HG03575 (cell line): Measurements from ENCODE around the gene PDIA6.
"Not testable (repeated sequence)": the region's sequence is repeated elsewhere in the genome, so short reads cannot be mapped to it uniquely, and the experiment has no call there.

Experiments
- ATAC-seq: cut with Tn5 transposase; IDR thresholded peaks from one replicate; pipeline ENCODE4 v1.9.1; 2021; ENCODE audit not compliant: unreplicated experiment, insufficient number of reproducible peaks, low FRiP score; ENCODE audit errors: extremely low read depth

PDIA6 gene

GRCh38 chr2:10787176-10787968 lies 25.2 kb downstream of the PDIA6 start:
- no peak for ATAC-seq

GRCh38 chr2:10786240-10786982 lies 26.2 kb downstream of the PDIA6 start:
- ATAC-seq = no peak

DNA sequence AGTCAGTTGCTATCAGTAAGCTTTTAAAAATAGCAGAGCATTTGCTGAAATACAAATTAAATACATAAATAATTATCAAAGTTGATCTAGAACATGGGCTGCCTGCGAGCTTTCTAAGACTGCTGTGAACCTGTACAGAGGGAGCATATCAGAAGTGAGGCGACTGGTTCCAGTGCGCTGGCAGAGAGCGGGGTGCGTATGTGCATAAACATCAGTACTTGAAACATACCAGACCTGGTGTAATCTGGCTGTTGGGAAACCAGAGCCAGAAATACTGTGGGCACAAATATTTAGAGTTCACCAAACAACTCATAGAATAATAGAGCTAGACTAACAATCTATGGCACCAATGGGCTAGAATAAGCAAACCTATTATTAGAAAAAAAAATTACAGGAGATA lies 27.3 kb downstream of the PDIA6 start:
- no peak for ATAC-seq

GRCh38 chr2:10784719-10785118 lies 27.9 kb downstream of the PDIA6 start:
- ATAC-seq = no peak

- no peak for ATAC-seq
These were observed 29.2 kb downstream of the PDIA6 start for GRCh38 chr2:10783421-10783820.

DNA sequence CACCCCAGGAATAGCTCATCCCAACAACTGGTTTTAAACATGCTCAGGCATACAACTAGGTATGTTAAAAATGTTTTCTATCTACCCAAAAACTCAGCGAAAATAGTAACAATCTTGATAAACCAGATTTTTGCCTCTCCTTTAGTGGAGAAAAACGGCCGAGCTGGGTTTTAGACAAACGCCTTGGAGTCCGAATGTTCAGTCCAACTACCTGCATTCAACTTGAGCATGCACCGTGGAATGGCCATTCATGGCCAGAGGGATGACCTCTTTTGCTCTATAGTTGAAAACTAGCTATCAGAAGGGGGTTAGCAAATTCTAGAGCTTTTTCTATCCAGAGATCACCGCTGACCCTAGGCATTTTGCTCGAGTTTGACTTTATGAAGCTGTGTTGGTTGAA lies 30.8 kb downstream of the PDIA6 start:
- ATAC-seq = no peak

DNA sequence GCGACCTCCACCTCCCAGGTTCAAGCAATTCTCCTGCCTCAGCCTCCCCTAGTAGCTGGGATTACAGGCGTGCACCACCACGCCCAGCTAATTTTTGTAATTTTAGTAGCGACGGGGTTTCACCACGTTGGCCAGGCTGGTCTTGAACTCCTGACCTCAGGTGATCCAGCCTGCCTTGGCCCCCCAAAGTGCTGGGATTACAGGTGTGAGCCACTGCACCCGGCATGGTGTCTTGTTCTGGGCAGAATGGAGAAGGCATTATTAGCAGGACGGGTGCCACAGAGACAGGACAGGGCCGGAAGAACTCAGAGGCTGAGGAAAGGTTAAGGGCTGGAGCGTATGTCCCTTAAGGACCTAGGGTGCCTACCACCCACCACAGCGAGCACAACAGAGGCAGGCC lies 31.8 kb downstream of the PDIA6 start:
- not testable (repeated sequence) for ATAC-seq

DNA sequence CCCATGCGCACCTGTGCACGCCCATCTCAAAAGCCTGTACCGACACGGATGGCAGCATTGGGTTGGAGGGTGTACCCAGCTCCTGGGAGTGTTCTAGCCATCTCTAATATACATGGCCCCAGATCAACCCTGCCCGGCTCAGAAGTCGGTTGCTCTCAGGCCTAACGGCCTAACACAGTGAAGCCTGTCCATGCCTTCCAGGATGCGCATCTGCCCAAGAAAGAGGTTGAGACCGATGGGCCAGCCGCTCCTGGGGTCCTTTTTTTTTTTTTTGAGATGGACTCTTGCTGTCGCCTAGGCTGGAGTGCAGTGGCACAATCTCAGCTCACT lies 32.1 kb downstream of the PDIA6 start:
- no peak for ATAC-seq

- ATAC-seq = no peak
These were observed 32.7 kb downstream of the PDIA6 start for GRCh38 chr2:10779776-10780490.

- no peak for ATAC-seq
These were observed 33.9 kb downstream of the PDIA6 start for GRCh38 chr2:10778724-10779115.

DNA sequence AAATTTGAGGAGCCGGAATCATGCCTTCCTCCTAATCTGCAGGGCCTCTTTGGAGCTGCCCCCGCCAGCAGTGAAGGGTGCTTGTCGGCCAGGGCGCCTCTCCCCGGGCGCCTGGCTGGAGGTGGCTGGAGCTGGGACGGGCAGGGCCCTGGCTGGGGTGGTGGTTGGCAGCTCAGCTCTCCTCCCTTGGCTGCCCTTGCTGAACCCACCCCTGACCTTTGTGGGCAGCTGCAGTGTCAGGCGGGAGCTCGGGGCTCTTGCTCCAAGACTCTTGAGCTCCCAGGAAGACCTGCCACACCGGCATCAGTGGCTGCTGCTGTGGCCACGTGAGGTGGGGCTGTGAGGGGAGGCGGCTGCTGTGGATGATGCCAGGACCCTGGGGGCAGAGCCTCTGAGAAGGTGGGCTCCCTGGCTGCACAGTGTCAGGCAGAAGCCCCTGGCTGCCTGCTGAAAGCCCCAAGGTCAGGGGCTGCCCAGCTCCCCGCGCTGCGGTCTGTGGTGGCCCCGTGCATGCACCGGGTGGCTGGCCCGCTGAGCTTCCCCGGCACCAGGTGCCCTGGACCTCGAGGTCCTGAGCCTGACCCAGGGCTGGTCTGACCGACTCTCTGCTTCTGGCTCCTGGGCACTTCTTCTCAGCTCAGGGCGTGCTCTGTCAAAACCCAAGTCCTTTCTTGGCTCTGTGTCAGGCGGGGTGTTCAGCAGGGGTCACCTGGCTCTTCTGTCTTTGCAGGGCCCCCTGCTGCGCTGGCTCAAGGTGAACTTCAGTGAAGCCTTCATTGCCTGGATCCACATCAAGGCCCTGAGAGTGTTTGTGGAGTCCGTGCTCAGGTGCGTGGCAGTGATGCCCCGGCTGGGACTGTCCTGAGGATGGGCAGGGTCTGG lies 34.5 kb downstream of the PDIA6 start:
- no peak for ATAC-seq

- ATAC-seq = no peak
These were observed 35.3 kb downstream of the PDIA6 start for GRCh38 chr2:10777111-10777841.

- no peak for ATAC-seq
These were observed 36.2 kb downstream of the PDIA6 start for GRCh38 chr2:10776231-10776977.

DNA sequence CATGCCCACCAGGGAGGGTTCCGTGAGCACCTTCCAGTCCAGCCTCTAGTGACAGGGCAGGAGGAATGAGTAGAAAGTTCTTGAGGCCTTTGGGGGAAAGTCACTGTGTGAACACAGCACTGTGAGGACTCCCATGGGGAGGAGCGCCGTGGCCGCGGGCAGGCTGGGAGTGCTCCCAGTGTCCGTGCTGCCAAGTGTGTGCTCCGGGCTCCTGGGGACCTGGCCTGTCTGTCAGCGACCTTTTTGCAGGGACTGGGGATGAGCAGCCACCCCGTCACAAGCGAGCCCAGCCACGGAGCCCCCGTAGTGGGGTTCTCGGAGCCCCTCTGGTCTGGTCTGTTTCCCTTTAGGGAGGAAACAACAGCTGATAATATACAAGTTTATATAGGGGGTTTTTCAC lies 36.8 kb downstream of the PDIA6 start:
- no peak for ATAC-seq

DNA sequence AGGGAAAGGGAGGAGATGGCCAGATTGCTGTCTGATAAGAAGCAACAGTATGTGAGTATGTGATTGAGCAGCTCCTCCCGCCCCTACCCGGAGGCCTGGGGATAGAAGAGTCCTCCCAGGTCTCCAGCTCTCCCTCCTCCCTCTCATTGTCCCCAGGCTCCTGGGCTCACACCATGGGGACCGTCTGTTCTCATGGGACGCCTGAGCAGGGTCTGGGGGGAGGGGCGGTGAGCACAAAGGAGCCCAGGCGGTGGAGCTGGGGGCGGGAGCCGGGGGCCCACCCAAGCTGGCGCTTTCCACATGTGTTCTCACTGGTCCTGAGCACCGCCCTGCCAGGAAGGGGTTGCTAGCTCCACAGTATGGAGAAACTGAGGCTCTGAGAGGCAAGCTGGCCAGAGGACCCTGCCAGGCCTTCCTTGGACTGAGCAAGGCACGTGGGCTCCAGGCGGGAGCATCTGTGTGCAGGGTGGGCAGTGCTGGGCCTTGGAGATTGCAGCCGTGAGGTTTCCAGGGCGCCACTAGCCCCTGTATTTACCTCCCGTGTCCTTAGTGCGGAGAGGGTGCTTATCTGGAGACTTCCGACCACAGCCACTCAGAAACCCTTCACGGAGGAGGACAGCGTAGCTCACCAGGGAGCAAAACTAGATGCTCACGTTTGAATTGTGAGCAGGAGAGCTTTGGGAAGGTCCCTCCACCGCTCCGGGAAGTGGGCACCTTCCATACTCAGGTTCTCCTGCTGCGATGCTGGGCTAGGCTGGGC lies 37.4 kb downstream of the PDIA6 start:
- ATAC-seq = no peak

DNA sequence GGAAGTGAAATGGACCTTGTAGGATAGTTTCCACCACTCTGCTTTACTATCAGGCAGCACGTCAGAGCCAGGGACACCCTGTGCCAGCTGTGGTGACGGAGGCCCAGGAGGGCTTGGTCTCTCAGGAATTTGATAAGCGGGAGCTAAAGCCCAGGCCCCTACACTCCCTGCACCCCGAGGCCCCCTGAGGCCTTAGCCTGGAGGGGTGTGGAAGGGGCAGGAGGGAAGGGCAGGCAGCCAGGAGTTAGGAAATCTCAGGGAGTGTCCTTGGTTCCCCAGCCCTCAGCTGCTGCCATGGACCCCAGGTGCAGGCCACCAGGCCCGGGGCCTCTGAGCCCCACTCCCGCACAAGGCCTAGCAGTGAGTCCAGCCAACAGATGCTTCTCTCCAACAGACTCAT lies 38.2 kb downstream of the PDIA6 start:
- no peak for ATAC-seq

GRCh38 chr2:10773821-10774341 lies 38.7 kb downstream of the PDIA6 start:
- ATAC-seq = no peak
